Peyer's patch (tissue), 4 donors: ENCODE data around the gene CCDC88A. TPM values are rescaled to one million over a fixed set of nuclear protein-coding genes. Genes with fewer than 3 reads are reported as not detected.

Source experiments
- DNase-seq, 3 donors: peaks; one replicate each; pipeline ENCODE4 v3.0.0-alpha.2; 2017 to 2019
- H3K27ac ChIP-seq, 4 donors: fragments of 200-600 bp; sonication (generic); one replicate each; pipeline ENCODE4 v1.5.1; 2016 to 2019
- H3K27me3 ChIP-seq, 2 donors: fragments of 200-600 bp; sonication (generic); one replicate each; pipeline ENCODE4 v1.5.1; 2019
- H3K36me3 ChIP-seq, 3 donors: fragments of 200-600 bp; sonication (generic); one replicate each; pipeline ENCODE4 v1.5.1; 2016 to 2019
- H3K4me1 ChIP-seq, 4 donors: fragments of 200-600 bp; sonication (generic); one replicate each; pipeline ENCODE4 v1.5.1; 2016 to 2019
- H3K4me3 ChIP-seq, 4 donors: fragments of 200-600 bp; sonication (generic); 1 replicate in 3 of 4; 2 replicates in 1 of 4; pipeline ENCODE4 v1.5.1; 2016 to 2019; ENCODE audit warnings: mild to moderate bottlenecking in 1 of 4
- H3K9me3 ChIP-seq, 4 donors: fragments of 200-600 bp; sonication (generic); one replicate each; pipeline ENCODE4 v1.5.1; 2016 to 2019; ENCODE audit warnings: mild to moderate bottlenecking in 1 of 4
- POLR2A ChIP-seq, 2 donors: fragments of 450-650 bp; IDR thresholded peaks; one replicate each; pipeline ENCODE4 v1.5.1; 2017; ENCODE audit warnings: antibody characterized with exemption in 2 of 2, mild to moderate bottlenecking in 2 of 2, moderate library complexity in 2 of 2
- total RNA-seq, 4 donors: library from RNA; depleted of rRNA; stranded (reverse); fragments of >200 nt; gene quantifications; one replicate each; pipeline ENCODE4 v1.1.0, GENCODE V29; 2016
- TF ChIP-seq, protein P1 (sequence below), 6 experiments: fragments of 450-650 bp in 4 of 6; fragments of 200-600 bp in 2 of 6; sonication (generic) in 1 of 6; IDR thresholded peaks; one replicate each; pipeline ENCODE4 v1.5.1; 2017 to 2019; ENCODE audit warnings: antibody characterized with exemption in 6 of 6, mild to moderate bottlenecking in 3 of 6, moderate library complexity in 1 of 6

The CCDC88A gene
- total RNA-seq, 4 donors from 2014 or later: 7.7 to 95.7 (median 16.9) TPM

DNA sequence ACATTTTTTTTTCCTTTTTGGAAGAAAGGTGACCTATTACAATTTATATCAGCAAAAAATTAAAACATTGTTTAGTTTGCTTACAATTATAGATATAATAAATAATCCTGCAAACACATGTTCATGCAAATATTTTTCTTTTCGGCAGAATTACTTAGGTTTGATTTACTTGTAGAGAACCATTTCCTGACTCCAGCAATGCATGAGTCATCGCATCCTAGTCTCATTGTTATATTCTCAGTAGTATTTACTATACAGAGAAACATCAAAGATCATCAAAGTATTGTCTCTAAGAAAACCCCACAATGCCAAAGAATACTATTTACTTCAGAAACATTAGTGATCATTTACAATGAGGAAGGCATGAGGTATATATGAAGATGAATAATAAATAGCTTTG is 110.2 kb downstream of the CCDC88A start:
- no peak overlapping the region for H3K4me3 ChIP-seq
- no peak for DNase-seq
- H3K36me3 ChIP-seq: no peaks in the 10 kb centered on the region
- TF ChIP-seq, protein P1, sequence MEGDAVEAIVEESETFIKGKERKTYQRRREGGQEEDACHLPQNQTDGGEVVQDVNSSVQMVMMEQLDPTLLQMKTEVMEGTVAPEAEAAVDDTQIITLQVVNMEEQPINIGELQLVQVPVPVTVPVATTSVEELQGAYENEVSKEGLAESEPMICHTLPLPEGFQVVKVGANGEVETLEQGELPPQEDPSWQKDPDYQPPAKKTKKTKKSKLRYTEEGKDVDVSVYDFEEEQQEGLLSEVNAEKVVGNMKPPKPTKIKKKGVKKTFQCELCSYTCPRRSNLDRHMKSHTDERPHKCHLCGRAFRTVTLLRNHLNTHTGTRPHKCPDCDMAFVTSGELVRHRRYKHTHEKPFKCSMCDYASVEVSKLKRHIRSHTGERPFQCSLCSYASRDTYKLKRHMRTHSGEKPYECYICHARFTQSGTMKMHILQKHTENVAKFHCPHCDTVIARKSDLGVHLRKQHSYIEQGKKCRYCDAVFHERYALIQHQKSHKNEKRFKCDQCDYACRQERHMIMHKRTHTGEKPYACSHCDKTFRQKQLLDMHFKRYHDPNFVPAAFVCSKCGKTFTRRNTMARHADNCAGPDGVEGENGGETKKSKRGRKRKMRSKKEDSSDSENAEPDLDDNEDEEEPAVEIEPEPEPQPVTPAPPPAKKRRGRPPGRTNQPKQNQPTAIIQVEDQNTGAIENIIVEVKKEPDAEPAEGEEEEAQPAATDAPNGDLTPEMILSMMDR (IDR thresholded peaks at IDR 0.05): no peak
- TF ChIP-seq POLR2A (IDR thresholded peaks at IDR 0.05): no peak
- no peaks in the 10 kb centered on the region for H3K27me3 ChIP-seq
- no peaks in the 10 kb centered on the region for H3K4me1 ChIP-seq
- no peaks in the 10 kb centered on the region for H3K9me3 ChIP-seq
- H3K27ac ChIP-seq: no peak overlapping the region

DNA sequence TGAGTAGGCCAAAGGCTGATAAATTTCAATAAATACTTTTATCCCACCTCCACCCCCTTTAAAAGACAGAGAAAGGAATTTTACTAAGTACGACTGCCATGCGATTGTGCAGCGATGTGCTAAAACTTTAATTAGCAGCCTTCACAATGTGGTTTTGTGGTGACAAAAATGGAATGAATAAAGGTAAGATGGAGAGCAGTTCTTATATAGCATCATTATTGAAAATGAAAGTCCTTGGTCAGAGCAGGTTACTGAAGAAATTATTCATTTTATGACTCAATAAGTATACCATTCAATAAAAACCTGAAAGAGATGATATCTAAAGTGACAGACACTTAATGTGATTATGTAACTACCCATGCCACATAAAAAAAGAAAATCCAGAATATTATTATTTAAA is 117.4 kb downstream of the CCDC88A start:
- no peaks in the 10 kb centered on the region for H3K36me3 ChIP-seq
- TF ChIP-seq POLR2A (IDR thresholded peaks at IDR 0.05): no peak
- TF ChIP-seq, protein P1 (IDR thresholded peaks at IDR 0.05): no peak

DNA sequence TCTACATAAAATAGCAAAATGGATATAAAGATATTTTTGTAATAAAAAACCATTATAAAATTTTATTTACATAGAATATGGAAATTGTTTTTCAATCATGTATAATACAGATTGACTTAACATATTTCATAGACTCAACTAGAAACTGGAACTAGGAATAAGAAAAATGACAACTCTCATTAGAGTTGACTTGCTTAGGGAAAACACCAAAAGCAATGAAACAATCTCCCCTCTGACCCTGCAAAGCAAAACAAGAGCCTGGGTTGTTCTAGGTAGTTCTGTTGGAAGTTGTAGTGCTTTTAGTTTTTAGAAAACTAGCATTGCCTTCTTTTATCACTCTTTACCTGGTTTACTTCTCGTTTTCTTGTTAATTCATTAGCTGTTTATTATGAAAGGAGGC is 118.4 kb downstream of the CCDC88A start:
- no peaks in the 10 kb centered on the region for H3K36me3 ChIP-seq
- TF ChIP-seq, protein P1 (IDR thresholded peaks at IDR 0.05): no peak
- no peak for TF ChIP-seq POLR2A (IDR thresholded peaks at IDR 0.05)
- H3K4me1 ChIP-seq: no peaks in the 10 kb centered on the region
- no peaks in the 10 kb centered on the region for H3K9me3 ChIP-seq
- no peak overlapping the region for H3K27ac ChIP-seq
- no peaks in the 10 kb centered on the region for H3K27me3 ChIP-seq
- H3K4me3 ChIP-seq: no peak overlapping the region
- DNase-seq: no peak

More for the DNA sequence above, 117.4 kb downstream of the CCDC88A start:
- DNase-seq: no peak
- no peaks in the 10 kb centered on the region for H3K27me3 ChIP-seq
- H3K4me1 ChIP-seq: no peaks in the 10 kb centered on the region
- no peak overlapping the region for H3K27ac ChIP-seq
- no peak overlapping the region for H3K4me3 ChIP-seq
- no peaks in the 10 kb centered on the region for H3K9me3 ChIP-seq

DNA sequence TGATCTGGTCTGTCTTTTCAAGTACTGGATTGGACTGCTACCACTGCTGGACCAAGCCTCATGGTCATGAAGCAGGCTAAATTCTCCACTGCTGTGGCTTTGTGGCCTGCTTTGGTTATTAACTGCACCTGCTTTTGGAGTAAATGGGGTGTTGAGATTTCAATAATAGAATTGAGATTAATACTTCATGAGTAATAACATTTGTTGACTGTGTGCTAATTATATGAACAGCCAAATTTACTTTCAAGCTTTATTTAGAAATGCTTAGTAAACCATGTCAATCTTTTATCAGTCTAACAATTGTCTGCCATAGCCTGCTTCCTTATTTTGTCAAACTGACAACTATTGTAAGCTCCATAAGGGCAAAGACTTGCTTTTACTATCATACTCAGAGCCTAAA is 123.3 kb downstream of the CCDC88A start:
- Histone ChIP-seq H3K36me3 (peaks cover 0 to 9% (median 0%) of the 10 kb centered on the region in 3 donors), H3K27ac (no peak overlapping the region), H3K9me3 (no peaks in the 10 kb centered on the region), H3K27me3 (no peaks in the 10 kb centered on the region), H3K4me3 (no peak overlapping the region), H3K4me1 (no peaks in the 10 kb centered on the region)
- no peak for DNase-seq
- TF ChIP-seq, protein P1 (IDR thresholded peaks at IDR 0.05): no peak
- no peak for TF ChIP-seq POLR2A (IDR thresholded peaks at IDR 0.05)

DNA sequence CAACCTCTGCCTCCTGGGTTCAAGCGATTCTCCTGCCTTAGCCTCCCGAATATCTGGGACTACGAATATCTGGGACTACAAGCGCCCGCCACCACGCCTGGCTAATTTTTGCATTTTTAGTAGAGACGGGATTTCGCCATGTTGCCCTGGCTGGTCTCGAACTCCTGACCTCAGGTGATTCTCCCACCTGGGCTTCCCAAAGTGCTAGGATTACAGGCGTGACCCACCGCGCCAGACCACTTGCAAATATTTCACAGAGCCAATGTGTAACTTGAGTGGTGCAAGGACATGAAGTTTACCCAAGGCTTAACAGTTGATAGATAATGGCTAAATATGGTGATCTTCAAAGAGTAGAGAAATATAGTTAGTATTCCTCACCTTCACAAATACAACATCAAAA is 136.6 kb downstream of the CCDC88A start:
- Histone ChIP-seq H3K9me3 (no peaks in the 10 kb centered on the region), H3K27me3 (no peaks in the 10 kb centered on the region), H3K4me3 (peak overlapping the region in 2 of 4 donors; percentile 89 to 93), H3K36me3 (no peaks in the 10 kb centered on the region), H3K27ac (no peak overlapping the region), H3K4me1 (peaks cover 0 to 12% (median 0%) of the 10 kb centered on the region in 4 donors)
- no peak for DNase-seq
- TF ChIP-seq POLR2A (IDR thresholded peaks at IDR 0.05): no peak
- TF ChIP-seq, protein P1 (IDR thresholded peaks at IDR 0.05): no peak
